GM12874 (cell line): ENCODE results near the gene JADE3.

Source experiments
- TF ChIP-seq, protein P1 (sequence below): IDR thresholded peaks from 2 replicates; pipeline ENCODE4 v1.5.1; 2011; ENCODE audit warnings: low read depth, mild to moderate bottlenecking, control low read depth, low read length, moderate library complexity; ENCODE audit not compliant: insufficient read depth

The JADE3 gene

DNA sequence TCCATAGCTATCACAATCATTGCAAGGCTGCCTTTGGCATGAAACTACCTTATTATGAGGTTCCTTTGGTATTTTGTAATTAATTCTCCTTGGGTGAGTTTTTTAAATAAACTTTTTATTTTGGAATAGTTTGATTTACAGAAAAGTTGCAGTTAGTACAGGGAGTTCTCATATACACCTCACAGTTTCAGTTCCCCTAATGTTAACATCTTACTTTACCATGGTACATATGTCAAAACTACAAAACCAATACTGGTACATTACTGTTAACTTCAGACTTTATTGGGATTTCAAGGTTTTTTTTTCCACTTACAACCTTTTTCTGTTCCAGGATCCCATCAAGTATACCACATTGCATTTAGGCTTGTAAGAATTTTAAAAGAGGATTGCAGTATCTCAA, 114.0 kb downstream of the JADE3 start:
- TF ChIP-seq, protein P1, sequence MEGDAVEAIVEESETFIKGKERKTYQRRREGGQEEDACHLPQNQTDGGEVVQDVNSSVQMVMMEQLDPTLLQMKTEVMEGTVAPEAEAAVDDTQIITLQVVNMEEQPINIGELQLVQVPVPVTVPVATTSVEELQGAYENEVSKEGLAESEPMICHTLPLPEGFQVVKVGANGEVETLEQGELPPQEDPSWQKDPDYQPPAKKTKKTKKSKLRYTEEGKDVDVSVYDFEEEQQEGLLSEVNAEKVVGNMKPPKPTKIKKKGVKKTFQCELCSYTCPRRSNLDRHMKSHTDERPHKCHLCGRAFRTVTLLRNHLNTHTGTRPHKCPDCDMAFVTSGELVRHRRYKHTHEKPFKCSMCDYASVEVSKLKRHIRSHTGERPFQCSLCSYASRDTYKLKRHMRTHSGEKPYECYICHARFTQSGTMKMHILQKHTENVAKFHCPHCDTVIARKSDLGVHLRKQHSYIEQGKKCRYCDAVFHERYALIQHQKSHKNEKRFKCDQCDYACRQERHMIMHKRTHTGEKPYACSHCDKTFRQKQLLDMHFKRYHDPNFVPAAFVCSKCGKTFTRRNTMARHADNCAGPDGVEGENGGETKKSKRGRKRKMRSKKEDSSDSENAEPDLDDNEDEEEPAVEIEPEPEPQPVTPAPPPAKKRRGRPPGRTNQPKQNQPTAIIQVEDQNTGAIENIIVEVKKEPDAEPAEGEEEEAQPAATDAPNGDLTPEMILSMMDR: no peak

DNA sequence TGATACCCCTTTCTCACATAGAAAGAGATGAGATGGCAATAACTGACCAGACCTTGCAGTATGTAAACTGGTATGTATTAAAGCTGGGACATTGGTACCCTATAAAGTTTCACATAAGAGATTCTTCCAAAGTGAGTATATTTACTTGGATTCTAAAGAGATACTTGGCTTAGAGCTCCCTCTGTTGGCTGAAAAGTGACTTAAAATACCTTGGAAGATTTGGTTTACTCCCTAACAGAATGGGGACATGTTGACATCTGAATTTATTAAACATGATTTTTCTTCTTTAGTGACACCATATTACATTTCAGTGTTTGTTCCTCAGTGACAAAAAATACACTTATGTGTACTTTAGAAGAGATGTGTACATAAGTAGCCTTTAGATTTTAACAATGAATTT, 118.1 kb downstream of the JADE3 start:
- TF ChIP-seq, protein P1: no peak

DNA sequence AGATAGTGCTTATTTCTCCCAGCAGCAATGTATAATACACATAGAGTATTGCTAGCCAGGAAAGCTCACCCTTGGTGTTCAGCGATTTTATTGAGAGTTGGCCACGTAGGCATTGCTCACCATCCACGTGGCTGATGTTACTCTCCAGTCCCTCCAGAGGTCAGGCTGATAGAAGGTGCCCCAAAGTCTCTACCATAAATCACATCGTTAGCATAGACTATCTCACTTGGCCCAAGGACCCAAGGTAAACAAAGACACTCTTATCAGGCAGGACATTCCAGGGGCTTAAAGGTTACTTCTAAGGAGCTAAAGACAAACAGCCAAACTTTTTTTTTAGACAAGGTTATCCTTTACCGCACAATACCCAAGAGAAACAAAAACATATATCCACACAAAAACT, 135.8 kb downstream of the JADE3 start:
- TF ChIP-seq, protein P1: no peak

DNA sequence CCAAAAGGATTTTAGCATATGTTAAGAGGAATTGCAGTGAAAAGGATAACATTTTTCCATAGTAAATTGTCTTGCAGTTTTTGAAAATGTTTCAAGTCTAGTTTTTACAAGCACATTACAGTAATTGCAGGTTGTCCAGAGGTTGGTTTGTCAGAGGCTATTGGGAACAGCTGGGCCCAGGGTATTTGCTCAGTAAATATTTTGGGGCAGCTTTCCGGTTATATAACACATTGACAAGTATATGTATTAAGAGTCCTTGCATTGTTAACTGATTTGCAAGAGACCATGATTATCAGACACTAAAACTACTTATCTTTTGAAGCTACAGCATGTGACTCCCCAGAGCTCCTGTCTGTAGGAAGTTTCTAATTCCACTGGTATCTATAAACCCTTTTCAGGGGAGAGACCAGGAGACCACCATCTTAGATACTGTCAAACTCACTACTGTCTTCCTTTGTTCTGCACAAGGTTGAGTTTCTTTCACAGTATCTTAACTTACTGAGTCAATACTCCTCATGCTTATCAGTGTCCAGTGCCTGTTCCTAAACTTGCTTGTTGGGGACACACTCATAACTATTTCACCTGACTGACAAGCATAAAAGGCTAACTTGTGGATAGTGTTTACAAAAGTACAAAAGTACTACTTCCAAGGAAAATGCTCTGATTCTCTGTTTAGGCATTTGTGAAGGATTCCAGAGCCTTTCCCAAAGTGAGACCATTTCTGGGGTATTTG, 147.1 kb downstream of the JADE3 start:
- TF ChIP-seq, protein P1: no peak

DNA sequence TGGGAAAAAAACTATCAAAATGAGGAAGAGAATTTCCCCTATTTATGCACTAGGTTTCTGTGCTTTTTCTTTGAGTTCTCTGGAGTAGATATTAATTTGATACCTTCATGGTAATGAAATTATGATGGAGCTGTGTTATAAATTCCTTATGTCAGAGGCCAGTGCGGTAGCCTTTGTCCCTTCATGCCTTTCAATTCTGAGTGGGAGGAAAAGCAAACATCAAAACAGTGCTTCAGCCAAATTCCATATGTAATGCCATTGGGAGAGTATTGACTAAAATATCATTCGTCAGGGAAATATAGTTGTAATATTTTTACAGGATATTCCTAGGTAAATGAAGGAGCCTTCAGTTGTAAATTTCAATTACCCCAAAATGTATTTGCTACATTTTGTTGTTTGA, 148.5 kb downstream of the JADE3 start:
- TF ChIP-seq, protein P1: no peak

DNA sequence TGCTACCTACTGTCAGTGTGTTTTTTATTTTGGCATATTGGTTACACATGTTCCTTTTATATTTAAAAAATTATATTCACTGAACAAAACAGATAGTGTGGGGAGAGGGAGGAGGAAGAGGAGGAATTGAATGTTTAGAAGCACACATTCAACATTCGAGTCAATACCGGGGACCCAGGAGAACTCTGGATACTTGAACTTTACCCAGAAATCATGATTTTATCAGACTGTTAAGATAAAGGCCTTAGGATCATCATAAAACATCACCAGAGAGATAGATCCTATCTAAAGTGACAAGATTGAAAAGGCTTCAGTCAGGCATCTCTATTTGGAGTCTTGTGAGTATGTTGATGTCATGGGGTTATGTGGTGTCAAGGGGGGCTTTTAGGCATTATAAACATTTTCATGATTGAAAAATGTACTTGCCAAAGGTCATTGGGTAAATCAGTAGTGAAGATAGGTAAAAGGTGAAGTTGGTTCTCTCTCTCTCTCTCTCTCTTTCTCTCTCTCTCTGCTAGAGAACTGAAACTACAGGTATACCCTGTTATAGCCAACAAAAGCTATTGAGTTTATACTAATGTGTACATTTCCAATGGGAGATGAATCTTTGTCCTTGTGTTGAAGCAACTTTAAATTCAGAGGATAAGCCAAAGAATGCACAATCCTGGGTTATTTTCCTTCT, 149.2 kb downstream of the JADE3 start:
- TF ChIP-seq, protein P1: no peak

DNA sequence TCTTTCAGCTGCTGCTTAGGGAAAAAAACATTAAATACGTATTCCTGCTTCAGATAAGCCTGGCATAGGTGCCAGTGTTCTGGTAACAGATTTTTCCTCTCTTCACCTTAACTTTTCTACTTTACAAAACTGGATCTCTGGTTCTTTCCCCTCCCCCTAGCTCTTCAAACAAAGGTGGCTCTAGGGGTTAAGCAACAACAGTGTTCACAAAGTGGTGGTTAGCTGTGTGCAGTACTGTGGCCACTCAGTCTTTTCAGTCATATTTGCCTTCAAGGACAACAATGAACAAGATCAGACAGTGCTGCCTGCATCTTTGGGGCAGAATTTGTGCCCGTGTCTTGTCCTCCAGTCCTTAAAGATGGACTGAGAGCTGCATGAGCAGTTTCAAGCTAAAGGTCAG, 151.0 kb downstream of the JADE3 start:
- TF ChIP-seq, protein P1: no peak
